Measurements from ENCODE around the gene ITGA2B.

DNA sequence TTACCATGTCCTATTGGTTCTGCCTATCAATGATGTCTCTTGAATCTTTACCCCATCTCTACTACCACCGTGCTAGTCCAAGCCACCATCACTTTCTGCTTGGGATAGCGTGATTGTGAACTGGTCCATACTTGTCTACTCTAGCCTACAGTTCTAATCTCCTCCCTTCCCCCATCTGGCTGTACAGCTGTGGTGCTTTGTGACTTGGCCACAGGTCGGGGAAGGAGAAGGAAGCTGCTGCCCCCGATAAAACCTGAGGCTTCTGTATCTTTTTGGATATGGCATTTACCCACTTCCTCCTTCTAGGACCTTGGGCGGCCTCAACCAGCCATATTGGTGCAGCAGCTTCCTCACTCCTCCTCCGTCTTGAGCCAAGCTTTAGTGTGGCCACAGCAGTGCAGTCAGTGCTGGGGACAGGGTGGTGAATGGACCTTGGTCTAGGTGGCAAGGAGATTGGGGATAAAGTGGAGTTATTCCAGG, 314 bp upstream of the ITGA2B start:
- no peak for TF ChIP-seq BACH1 (IDR thresholded peaks at IDR 0.05; ENCODE audit: low read length)
- no peak for TF ChIP-seq CTCF (IDR thresholded peaks at IDR 0.05; ENCODE audit: control extremely low read depth in 1 of 3, insufficient read depth in 1 of 3, low read depth in 1 of 3, low read length in 3 of 3)
